ENCODE data around the gene CCDC85A.

DNA sequence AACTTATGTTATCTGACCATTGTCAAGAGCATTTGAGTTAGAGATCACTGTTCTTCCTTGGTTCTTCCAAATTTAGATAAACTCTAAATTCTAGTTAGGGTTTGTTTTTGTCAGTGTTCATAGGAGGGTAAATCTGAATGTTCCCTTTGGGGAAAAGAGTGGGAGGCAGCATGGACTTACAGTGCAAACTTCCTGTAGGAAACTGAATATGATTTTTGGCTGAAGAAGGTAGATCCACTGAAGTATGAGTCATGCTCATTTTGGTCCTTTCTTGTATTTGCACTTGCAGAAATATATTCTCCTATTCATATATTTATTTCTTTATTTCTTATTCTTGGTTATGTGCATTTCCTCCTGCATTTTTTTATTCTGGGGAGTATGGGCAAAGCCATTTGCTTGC, 27.3 kb downstream of the CCDC85A start:
- TF ChIP-seq, protein P1, sequence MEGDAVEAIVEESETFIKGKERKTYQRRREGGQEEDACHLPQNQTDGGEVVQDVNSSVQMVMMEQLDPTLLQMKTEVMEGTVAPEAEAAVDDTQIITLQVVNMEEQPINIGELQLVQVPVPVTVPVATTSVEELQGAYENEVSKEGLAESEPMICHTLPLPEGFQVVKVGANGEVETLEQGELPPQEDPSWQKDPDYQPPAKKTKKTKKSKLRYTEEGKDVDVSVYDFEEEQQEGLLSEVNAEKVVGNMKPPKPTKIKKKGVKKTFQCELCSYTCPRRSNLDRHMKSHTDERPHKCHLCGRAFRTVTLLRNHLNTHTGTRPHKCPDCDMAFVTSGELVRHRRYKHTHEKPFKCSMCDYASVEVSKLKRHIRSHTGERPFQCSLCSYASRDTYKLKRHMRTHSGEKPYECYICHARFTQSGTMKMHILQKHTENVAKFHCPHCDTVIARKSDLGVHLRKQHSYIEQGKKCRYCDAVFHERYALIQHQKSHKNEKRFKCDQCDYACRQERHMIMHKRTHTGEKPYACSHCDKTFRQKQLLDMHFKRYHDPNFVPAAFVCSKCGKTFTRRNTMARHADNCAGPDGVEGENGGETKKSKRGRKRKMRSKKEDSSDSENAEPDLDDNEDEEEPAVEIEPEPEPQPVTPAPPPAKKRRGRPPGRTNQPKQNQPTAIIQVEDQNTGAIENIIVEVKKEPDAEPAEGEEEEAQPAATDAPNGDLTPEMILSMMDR (IDR thresholded peaks at IDR 0.05) = no peak
- TF ChIP-seq MEF2A (IDR thresholded peaks at IDR 0.05; ENCODE audit: borderline replicate concordance, low read depth) (no peak), CHD2 (IDR thresholded peaks at IDR 0.05; ENCODE audit: low read length, partially characterized antibody) (no peak), POLR2AphosphoS5 (IDR thresholded peaks at IDR 0.05; ENCODE audit: low read depth, low read length) (no peak; the same call in 1 of the 2 replicates), NFIC (IDR thresholded peaks at IDR 0.05; ENCODE audit: borderline replicate concordance) (no peak)
- TF ChIP-seq, protein P2, sequence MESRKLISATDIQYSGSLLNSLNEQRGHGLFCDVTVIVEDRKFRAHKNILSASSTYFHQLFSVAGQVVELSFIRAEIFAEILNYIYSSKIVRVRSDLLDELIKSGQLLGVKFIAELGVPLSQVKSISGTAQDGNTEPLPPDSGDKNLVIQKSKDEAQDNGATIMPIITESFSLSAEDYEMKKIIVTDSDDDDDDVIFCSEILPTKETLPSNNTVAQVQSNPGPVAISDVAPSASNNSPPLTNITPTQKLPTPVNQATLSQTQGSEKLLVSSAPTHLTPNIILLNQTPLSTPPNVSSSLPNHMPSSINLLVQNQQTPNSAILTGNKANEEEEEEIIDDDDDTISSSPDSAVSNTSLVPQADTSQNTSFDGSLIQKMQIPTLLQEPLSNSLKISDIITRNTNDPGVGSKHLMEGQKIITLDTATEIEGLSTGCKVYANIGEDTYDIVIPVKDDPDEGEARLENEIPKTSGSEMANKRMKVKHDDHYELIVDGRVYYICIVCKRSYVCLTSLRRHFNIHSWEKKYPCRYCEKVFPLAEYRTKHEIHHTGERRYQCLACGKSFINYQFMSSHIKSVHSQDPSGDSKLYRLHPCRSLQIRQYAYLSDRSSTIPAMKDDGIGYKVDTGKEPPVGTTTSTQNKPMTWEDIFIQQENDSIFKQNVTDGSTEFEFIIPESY (IDR thresholded peaks at IDR 0.05; ENCODE audit: borderline replicate concordance, low read depth) = no peak
- TF ChIP-seq, protein P3, sequence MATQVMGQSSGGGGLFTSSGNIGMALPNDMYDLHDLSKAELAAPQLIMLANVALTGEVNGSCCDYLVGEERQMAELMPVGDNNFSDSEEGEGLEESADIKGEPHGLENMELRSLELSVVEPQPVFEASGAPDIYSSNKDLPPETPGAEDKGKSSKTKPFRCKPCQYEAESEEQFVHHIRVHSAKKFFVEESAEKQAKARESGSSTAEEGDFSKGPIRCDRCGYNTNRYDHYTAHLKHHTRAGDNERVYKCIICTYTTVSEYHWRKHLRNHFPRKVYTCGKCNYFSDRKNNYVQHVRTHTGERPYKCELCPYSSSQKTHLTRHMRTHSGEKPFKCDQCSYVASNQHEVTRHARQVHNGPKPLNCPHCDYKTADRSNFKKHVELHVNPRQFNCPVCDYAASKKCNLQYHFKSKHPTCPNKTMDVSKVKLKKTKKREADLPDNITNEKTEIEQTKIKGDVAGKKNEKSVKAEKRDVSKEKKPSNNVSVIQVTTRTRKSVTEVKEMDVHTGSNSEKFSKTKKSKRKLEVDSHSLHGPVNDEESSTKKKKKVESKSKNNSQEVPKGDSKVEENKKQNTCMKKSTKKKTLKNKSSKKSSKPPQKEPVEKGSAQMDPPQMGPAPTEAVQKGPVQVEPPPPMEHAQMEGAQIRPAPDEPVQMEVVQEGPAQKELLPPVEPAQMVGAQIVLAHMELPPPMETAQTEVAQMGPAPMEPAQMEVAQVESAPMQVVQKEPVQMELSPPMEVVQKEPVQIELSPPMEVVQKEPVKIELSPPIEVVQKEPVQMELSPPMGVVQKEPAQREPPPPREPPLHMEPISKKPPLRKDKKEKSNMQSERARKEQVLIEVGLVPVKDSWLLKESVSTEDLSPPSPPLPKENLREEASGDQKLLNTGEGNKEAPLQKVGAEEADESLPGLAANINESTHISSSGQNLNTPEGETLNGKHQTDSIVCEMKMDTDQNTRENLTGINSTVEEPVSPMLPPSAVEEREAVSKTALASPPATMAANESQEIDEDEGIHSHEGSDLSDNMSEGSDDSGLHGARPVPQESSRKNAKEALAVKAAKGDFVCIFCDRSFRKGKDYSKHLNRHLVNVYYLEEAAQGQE (IDR thresholded peaks at IDR 0.05; ENCODE audit: low read depth, low read length) = no peak

All from SK-N-SH (cell line).